HuH-7 (cell line): Measurements from ENCODE around the gene ATP13A1.
A peak's percentile ranks its signal among the peaks of the same experiment; 100 is the strongest.

Source experiments
- DNase-seq: peaks from one replicate; pipeline ENCODE4 v3.0.0; 2011; ENCODE audit warnings: low spot score

Gene ATP13A1

GRCh38 chr19:19643158-19644053 lies 20.1 kb downstream of the ATP13A1 start, which contains the start of gene GMIP:
Gene GMIP (minus strand): TSS chr19:19643657. CDS start chr19:19643529, 128 bp downstream.
- DNase-seq = peak; percentile 99

GRCh38 chr19:19642506-19643157 lies 20.8 kb downstream of the ATP13A1 start:
- peak; percentile 66 for DNase-seq

- no peak for DNase-seq
Measured at GRCh38 chr19:19637523-19638251, 25.8 kb downstream of the ATP13A1 start.

DNA sequence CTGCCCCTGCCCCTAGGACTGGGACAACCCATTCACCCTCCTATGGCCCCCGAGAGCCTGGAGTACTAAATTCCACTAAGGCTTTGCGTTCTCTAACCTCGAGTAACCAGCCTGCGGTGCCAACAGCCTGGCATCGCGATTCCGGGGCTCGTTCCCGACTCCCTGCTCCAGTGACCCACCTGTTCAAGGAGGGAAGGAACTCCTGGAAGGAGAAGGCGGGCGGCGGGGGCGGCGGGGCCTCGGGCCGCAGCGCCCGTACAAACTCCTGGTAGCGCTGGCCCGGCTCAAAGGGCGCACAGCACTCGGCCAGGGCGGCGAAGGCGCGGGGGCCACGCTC lies 26.3 kb downstream of the ATP13A1 start:
- DNase-seq = no peak

GRCh38 chr19:19636573-19637185 lies 26.8 kb downstream of the ATP13A1 start:
- no peak for DNase-seq

DNA sequence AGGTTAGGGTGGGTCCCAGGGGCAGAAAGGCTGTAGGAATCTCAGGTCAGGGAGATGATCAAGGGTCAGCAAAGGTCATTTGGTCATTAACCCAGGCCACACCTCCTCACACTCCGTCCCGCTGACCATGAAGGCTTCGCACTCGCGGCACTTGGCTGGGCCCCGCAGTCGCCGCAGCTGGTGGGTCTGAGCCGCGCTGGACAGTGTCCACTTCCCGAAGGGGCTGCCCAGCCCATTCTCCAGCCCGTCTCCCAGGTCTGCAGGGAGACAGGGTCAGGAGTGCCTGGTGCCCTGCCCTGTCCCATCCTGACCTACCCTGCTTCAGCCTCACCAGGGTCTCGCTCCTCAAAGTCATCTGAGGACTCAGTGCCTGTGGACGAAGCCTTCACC lies 28.2 kb downstream of the ATP13A1 start:
- DNase-seq = no peak

GRCh38 chr19:19634516-19635312 lies 28.8 kb downstream of the ATP13A1 start:
- DNase-seq = no peak

GRCh38 chr19:19633711-19634515 lies 29.6 kb downstream of the ATP13A1 start:
- no peak for DNase-seq

DNA sequence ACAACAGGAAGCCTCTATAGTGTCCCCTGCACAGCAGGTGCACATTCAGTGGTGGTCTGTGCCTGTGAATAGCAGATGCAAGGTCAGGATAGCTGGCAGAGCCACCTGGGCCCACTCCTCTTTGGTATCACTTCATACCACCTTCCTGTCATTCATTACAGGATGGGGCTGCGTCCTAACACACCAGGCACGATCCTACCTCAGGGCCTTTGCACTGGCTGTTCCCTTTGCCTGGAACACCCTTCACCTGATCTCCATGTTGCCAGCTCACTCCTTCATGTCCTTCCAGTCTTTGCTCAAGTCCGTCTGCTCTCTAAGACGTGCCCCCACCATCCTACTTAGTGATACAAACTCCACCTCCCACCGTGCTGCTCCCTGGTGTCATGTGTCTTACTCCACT lies 30.8 kb downstream of the ATP13A1 start:
- no peak for DNase-seq

DNA sequence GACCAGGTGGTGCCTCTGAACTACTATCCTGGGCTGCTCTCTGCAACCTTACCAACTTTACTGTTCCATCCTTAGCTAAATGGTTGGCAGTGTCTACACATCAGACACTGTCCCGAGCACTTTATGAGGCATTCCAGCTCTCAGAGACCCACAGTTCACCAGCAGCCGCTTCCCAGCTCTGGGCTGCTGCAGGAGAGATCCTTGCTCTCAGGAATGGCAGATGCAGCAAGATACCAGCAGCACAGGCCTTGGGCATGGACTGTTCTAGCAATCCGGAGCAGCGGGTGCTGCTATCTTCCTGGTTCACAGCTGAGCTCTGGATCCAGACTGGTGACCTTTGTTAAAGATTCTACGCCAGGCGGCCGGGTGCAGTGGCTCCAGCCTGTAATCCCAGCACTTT lies 32.1 kb downstream of the ATP13A1 start:
- no peak for DNase-seq

DNA sequence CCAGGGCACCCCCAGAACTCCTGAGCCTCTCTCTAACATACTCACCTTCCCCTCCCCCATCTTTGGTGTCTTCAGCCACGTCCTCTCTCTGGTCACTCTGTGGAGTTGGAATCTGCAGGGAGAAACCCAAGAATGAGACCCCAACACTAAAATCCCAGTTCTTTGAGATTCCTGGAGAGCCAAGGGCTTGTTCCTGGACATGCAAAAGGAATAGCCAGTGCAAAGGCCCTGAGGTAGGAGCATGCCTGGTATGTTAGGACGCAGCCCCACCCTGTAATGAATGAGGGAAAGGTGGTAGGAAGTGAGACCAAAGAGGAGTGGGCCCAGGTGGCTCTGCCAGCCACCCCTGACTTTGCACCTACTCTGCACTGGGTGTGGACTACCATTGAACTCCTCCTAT lies 33.0 kb downstream of the ATP13A1 start:
- DNase-seq = no peak

- no peak for DNase-seq
Measured at GRCh38 chr19:19630062-19630414, 33.4 kb downstream of the ATP13A1 start.

DNA sequence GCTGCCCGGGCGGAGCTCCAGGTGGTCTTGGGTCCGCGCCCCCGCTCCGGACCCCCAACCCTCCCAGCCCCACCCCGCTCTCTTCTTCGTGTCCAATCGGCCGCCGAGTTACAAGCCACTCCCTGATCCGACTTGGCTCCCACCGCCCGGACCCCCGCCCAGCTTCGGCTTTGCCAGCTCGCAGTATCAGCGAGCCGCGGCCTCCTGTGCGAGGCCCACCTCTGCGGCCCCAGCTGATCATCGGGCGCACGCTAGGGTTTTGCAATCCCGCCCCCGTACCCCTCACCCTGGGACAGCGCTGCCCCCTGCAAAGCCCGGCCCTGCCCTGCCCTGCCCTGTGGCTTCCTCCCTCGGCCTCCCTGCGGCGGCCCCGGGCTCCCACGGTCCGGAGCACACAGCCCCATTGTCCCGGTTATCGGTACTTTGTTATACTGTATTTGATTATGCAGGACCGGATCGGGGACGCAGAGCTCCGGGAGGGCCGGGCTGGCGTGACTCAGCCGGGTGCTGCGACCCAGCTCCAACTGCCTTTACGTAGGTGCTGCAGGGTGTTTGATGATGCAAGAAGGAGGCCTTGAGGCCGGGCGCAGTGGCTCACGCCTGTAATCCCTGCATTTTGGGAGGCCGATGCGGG lies 34.9 kb downstream of the ATP13A1 start:
- no peak for DNase-seq

- no peak for DNase-seq
Measured at GRCh38 chr19:19627621-19628500, 35.6 kb downstream of the ATP13A1 start, which contains the start of gene LPAR2. Gene LPAR2 (minus strand): TSS chr19:19628220. CDS start chr19:19627275, 945 bp downstream.

GRCh38 chr19:19626516-19627472 lies 36.7 kb downstream of the ATP13A1 start:
- no peak for DNase-seq

GRCh38 chr19:19624032-19624570 lies 39.4 kb downstream of the ATP13A1 start:
- no peak for DNase-seq

DNA sequence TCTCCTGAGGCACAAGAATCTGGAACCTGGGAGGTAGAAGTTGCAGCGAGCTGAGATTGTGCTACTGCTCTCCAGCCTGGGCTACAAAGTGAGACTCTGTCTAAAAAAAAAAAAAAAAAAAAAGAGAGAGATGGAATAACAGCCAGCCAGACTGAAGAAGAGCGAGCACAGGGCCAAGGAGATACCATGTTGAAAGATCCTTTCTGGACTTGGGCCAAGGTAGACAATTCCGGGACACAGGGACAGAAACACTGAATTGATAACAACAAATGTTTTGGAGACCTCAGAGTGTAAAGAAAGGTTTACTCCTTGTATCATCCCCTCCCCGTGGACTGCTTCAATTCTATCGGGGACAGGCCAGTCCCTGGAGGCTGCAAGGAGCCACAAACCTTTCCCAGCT lies 40.1 kb downstream of the ATP13A1 start:
- DNase-seq = no peak

DNA sequence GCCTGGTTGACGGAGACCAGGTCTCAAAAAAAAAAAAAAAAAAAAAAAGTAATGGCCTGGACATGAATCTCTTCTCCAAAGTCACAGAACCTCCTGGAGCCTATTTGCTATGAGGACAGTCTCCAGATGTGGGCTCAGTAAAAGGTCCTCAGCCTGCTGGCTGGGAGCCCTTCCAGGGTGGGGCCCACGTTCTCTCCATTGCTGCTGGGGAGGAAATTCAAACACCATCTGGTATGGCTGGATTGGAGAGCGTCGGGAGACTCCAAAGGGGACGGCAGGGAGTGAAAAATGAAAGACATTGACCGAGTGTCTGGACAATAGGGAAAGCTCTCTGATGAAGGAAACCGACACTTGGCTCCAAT lies 43.6 kb downstream of the ATP13A1 start:
- no peak for DNase-seq
